Activated naive CD8-positive, alpha-beta T cell treated with anti-CD3 and anti-CD28 coated beads, Interleukin-2, amount 50 U/mL, for 24 hours (primary cell): ENCODE data around the gene TMEM132C.

Experiments used
- ATAC-seq: fragments of 150-1000 bp; cut with Tn5 transposase; one replicate; pipeline ENCODE4 v1.10.0; 2021
- DNase-seq: peaks from one replicate; pipeline ENCODE4 v3.0.0; 2021
- H3K27ac Mint-ChIP-seq: one replicate; pipeline ENCODE4 v1.8.0; 2021; ENCODE audit warnings: mild to moderate bottlenecking, mixed read lengths
- H3K27me3 Mint-ChIP-seq: one replicate; pipeline ENCODE4 v1.8.0; 2021; ENCODE audit warnings: mixed read lengths
- H3K36me3 Mint-ChIP-seq: one replicate; pipeline ENCODE4 v1.8.0; 2021; ENCODE audit warnings: low read depth, mixed read lengths
- H3K4me1 Mint-ChIP-seq: one replicate; pipeline ENCODE4 v1.8.0; 2021; ENCODE audit warnings: mixed read lengths
- H3K4me3 Mint-ChIP-seq: one replicate; pipeline ENCODE4 v1.8.0; 2021; ENCODE audit warnings: mild to moderate bottlenecking, moderate library complexity, mixed read lengths
- H3K9me3 Mint-ChIP-seq: one replicate; pipeline ENCODE4 v1.8.0; 2021; ENCODE audit warnings: mixed read lengths

The TMEM132C gene

GRCh38 chr12:128266541-128267130 lies 334 bp upstream of the TMEM132C start:
- peaks cover 44% of the 10 kb centered on the region for H3K27me3 Mint-ChIP-seq
- no peak overlapping the region for H3K4me3 Mint-ChIP-seq
- H3K4me1 Mint-ChIP-seq, result no peaks in the 10 kb centered on the region

GRCh38 chr12:128267651-128268378 lies 845 bp downstream of the TMEM132C start:
- no peak overlapping the region for H3K4me3 Mint-ChIP-seq
- peaks cover 18% of the 10 kb centered on the region for H3K9me3 Mint-ChIP-seq
- ATAC-seq, result no peak
- no peak for DNase-seq
- H3K27me3 Mint-ChIP-seq, result peaks cover 44% of the 10 kb centered on the region
- H3K36me3 Mint-ChIP-seq, result no peaks in the 10 kb centered on the region
- H3K27ac Mint-ChIP-seq, result no peak overlapping the region
- no peaks in the 10 kb centered on the region for H3K4me1 Mint-ChIP-seq

More at GRCh38 chr12:128266541-128267130, 334 bp upstream of the TMEM132C start:
- ATAC-seq, result no peak
- no peak for DNase-seq
- H3K36me3 Mint-ChIP-seq, result no peaks in the 10 kb centered on the region
- peaks cover 10% of the 10 kb centered on the region for H3K9me3 Mint-ChIP-seq
- H3K27ac Mint-ChIP-seq, result no peak overlapping the region

- ATAC-seq (no peak), DNase-seq (no peak)
- H3K4me1 Mint-ChIP-seq, result no peaks in the 10 kb centered on the region
- H3K36me3 Mint-ChIP-seq, result no peaks in the 10 kb centered on the region
- no peak overlapping the region for H3K4me3 Mint-ChIP-seq
- H3K27me3 Mint-ChIP-seq, result peaks cover 42% of the 10 kb centered on the region
- H3K9me3 Mint-ChIP-seq, result peaks cover 23% of the 10 kb centered on the region
- no peak overlapping the region for H3K27ac Mint-ChIP-seq
Observed at GRCh38 chr12:128268379-128268995, 1.5 kb downstream of the TMEM132C start.

GRCh38 chr12:128269181-128269591 lies 2.2 kb downstream of the TMEM132C start:
- H3K4me3 Mint-ChIP-seq, result no peak overlapping the region
- no peaks in the 10 kb centered on the region for H3K4me1 Mint-ChIP-seq
- DNase-seq, result no peak
- no peak for ATAC-seq
- H3K27me3 Mint-ChIP-seq, result peaks cover 35% of the 10 kb centered on the region
- no peaks in the 10 kb centered on the region for H3K36me3 Mint-ChIP-seq
- peaks cover 19% of the 10 kb centered on the region for H3K9me3 Mint-ChIP-seq
- no peak overlapping the region for H3K27ac Mint-ChIP-seq

- no peaks in the 10 kb centered on the region for H3K36me3 Mint-ChIP-seq
- no peak for ATAC-seq
Observed at GRCh38 chr12:128276471-128276870, 9.5 kb downstream of the TMEM132C start.

GRCh38 chr12:128286970-128287369 lies 20.0 kb downstream of the TMEM132C start:
- no peak for DNase-seq
- H3K4me1 Mint-ChIP-seq, result no peaks in the 10 kb centered on the region
- no peaks in the 10 kb centered on the region for H3K27me3 Mint-ChIP-seq
- no peak overlapping the region for H3K27ac Mint-ChIP-seq
- H3K9me3 Mint-ChIP-seq, result peaks cover 4% of the 10 kb centered on the region
- ATAC-seq, result no peak
- H3K4me3 Mint-ChIP-seq, result no peak overlapping the region
- H3K36me3 Mint-ChIP-seq, result no peaks in the 10 kb centered on the region

More at GRCh38 chr12:128276471-128276870, 9.5 kb downstream of the TMEM132C start:
- no peak overlapping the region for H3K4me3 Mint-ChIP-seq
- H3K27ac Mint-ChIP-seq, result no peak overlapping the region
- no peaks in the 10 kb centered on the region for H3K4me1 Mint-ChIP-seq
- H3K27me3 Mint-ChIP-seq, result no peaks in the 10 kb centered on the region
- peaks cover 26% of the 10 kb centered on the region for H3K9me3 Mint-ChIP-seq
- DNase-seq, result no peak

- H3K9me3 Mint-ChIP-seq, result no peaks in the 10 kb centered on the region
- DNase-seq (no peak), ATAC-seq (no peak)
- no peaks in the 10 kb centered on the region for H3K27me3 Mint-ChIP-seq
- H3K36me3 Mint-ChIP-seq, result no peaks in the 10 kb centered on the region
- no peak overlapping the region for H3K4me3 Mint-ChIP-seq
- no peak overlapping the region for H3K27ac Mint-ChIP-seq
- H3K4me1 Mint-ChIP-seq, result no peaks in the 10 kb centered on the region
Observed at GRCh38 chr12:128288357-128288756, 21.4 kb downstream of the TMEM132C start.

GRCh38 chr12:128288896-128289295 lies 21.9 kb downstream of the TMEM132C start:
- H3K9me3 Mint-ChIP-seq, result no peaks in the 10 kb centered on the region
- H3K27me3 Mint-ChIP-seq, result peaks cover 2% of the 10 kb centered on the region
- H3K4me1 Mint-ChIP-seq, result no peaks in the 10 kb centered on the region
- H3K27ac Mint-ChIP-seq, result no peak overlapping the region
- H3K4me3 Mint-ChIP-seq, result no peak overlapping the region
- no peaks in the 10 kb centered on the region for H3K36me3 Mint-ChIP-seq
- DNase-seq (no peak), ATAC-seq (no peak)

- no peak overlapping the region for H3K4me3 Mint-ChIP-seq
Observed at GRCh38 chr12:128290938-128291337, 24.0 kb downstream of the TMEM132C start.

GRCh38 chr12:128298091-128298748 lies 31.2 kb downstream of the TMEM132C start:
- Mint-ChIP-seq H3K4me1 (no peaks in the 10 kb centered on the region), H3K36me3 (no peaks in the 10 kb centered on the region), H3K27me3 (peaks cover 2% of the 10 kb centered on the region), H3K27ac (no peak overlapping the region), H3K4me3 (no peak overlapping the region), H3K9me3 (peaks cover 10% of the 10 kb centered on the region)
- ATAC-seq, result no peak
- no peak for DNase-seq

More at GRCh38 chr12:128290938-128291337, 24.0 kb downstream of the TMEM132C start:
- Mint-ChIP-seq H3K4me1 (no peaks in the 10 kb centered on the region), H3K9me3 (no peaks in the 10 kb centered on the region), H3K36me3 (no peaks in the 10 kb centered on the region), H3K27me3 (peaks cover 2% of the 10 kb centered on the region), H3K27ac (no peak overlapping the region)
- ATAC-seq (no peak), DNase-seq (no peak)

GRCh38 chr12:128305336-128305892 lies 38.4 kb downstream of the TMEM132C start:
- no peak overlapping the region for H3K4me3 Mint-ChIP-seq
- no peaks in the 10 kb centered on the region for H3K36me3 Mint-ChIP-seq
- ATAC-seq, result no peak
- H3K9me3 Mint-ChIP-seq, result peaks cover 18% of the 10 kb centered on the region
- no peak overlapping the region for H3K27ac Mint-ChIP-seq
- H3K27me3 Mint-ChIP-seq, result no peaks in the 10 kb centered on the region
- H3K4me1 Mint-ChIP-seq, result no peaks in the 10 kb centered on the region
- DNase-seq, result no peak

GRCh38 chr12:128307791-128308190 lies 40.8 kb downstream of the TMEM132C start:
- no peaks in the 10 kb centered on the region for H3K4me1 Mint-ChIP-seq
- no peaks in the 10 kb centered on the region for H3K27me3 Mint-ChIP-seq
- H3K36me3 Mint-ChIP-seq, result no peaks in the 10 kb centered on the region
- H3K27ac Mint-ChIP-seq, result no peak overlapping the region
- ATAC-seq (no peak), DNase-seq (no peak)
- H3K9me3 Mint-ChIP-seq, result peaks cover 16% of the 10 kb centered on the region
- H3K4me3 Mint-ChIP-seq, result no peak overlapping the region

GRCh38 chr12:128312661-128313060 lies 45.7 kb downstream of the TMEM132C start:
- no peaks in the 10 kb centered on the region for H3K36me3 Mint-ChIP-seq
- no peak overlapping the region for H3K27ac Mint-ChIP-seq
- no peaks in the 10 kb centered on the region for H3K4me1 Mint-ChIP-seq

GRCh38 chr12:128313931-128314330 lies 47.0 kb downstream of the TMEM132C start:
- DNase-seq, result no peak
- Mint-ChIP-seq H3K4me3 (no peak overlapping the region), H3K9me3 (peaks cover 11% of the 10 kb centered on the region), H3K36me3 (no peaks in the 10 kb centered on the region), H3K27ac (no peak overlapping the region), H3K27me3 (peaks cover 2% of the 10 kb centered on the region), H3K4me1 (no peaks in the 10 kb centered on the region)
- no peak for ATAC-seq

More at GRCh38 chr12:128312661-128313060, 45.7 kb downstream of the TMEM132C start:
- DNase-seq (no peak), ATAC-seq (no peak)
- no peak overlapping the region for H3K4me3 Mint-ChIP-seq
- peaks cover 2% of the 10 kb centered on the region for H3K27me3 Mint-ChIP-seq
- H3K9me3 Mint-ChIP-seq, result peaks cover 11% of the 10 kb centered on the region
